ENCODE results near the gene ADARB2.

ADARB2 gene

DNA sequence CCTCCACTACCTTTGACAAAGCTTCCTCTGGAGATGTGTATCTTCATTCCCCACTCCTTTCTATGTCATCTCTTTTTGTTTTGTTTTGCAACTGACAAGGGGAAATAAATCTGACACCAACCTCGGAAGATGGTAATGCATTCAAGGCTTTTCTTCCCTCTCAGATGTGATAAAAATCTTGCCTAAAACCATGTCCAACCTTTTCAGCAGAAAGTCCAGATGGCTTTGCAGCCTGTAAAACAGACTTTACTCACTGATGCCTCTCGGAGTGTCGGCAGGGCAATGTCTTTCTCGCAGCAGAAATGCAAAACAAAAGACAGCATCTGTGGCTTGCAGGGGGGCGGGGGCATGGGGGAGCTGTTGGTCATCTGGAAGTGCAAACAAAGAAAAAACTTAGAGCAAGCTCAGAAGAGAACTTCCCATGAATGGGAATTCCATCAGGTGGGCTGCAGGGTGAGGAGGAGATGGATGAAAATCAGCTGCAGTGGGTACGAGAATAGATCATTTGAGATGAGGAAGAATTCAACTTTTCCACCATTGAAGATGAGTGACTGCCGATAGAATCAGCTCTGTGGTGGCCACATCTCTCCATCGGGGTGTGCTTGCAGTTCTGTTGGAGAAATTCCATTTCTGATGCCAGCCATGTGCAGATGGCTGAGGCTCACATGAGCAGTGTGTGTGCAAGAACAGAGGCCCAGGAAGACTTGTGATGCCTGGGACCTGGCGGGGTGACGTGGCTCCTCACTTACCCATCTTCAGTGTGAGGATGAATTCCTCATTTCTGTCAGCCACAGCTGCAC, 443.5 kb downstream of the ADARB2 start:
- no peak for DNase-seq

DNA sequence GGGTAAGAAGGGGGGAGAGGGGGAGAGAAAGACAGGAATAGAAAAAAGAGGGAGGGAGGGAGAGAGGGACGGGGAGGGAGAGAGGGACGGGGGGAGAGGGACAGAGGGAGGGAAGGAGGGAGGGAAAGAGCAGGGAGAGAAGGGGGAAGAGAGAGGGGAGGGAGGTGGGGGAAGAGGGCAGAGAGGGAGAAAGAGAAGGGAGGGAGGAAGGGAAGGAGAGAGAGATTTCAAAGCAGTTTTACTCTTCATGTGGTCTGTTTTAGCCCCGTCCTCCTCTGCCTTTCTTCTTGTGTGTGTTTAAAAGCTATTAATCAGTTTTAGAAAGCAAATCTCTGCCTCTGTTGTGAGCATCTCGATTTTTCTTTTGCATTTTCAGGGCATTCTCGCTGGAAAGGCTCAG, 444.2 kb downstream of the ADARB2 start:
- no peak for DNase-seq

- no peak for DNase-seq
Measured at GRCh38 chr10:1292611-1293031, 444.7 kb downstream of the ADARB2 start.

DNA sequence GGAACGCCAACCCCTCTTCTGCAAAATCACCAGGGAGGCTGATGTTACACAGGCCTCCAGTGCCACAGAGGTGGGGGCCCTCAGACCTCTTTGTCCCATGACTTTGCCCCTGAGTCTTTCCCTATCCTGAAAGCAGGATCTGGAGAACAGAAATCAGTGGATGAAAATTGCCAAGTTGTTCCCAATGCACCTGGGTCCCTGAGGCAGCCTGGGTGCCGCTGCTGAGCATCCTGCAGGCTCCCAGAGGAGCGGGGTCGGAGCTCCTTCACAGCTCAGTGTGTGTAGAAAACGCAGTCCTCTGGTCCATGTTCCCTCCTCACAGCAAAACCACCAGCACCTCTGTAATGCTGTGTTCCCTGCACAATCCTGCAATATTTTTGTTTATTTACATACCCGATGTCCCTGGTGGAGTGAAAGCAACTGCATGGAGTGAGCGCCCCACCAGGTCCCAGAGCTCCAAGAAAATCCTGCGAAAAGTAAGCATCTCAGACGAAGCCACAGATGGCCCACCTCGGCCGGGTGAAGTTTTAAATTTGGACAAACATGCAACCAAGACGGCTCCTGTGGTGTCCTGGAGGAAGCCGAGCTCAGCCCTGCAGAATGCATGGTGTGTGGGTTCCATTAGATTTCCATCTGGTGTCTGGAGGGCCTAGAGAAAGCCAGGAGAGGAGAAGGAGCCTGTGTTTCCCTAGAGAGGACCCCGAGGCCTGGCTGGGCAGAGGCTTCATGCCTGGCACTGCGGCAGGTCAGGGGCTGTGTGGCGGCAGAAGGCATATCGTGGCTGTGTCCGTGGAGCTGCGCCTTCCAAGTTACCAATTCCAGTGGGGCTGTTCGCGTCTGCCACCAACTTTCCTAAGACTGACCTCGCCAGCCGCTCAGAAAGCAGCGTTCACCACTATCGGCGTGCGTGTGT, 445.9 kb downstream of the ADARB2 start:
- no peak for DNase-seq

GRCh38 chr10:1290071-1290471, 447.3 kb downstream of the ADARB2 start:
- DNase-seq: no peak

DNA sequence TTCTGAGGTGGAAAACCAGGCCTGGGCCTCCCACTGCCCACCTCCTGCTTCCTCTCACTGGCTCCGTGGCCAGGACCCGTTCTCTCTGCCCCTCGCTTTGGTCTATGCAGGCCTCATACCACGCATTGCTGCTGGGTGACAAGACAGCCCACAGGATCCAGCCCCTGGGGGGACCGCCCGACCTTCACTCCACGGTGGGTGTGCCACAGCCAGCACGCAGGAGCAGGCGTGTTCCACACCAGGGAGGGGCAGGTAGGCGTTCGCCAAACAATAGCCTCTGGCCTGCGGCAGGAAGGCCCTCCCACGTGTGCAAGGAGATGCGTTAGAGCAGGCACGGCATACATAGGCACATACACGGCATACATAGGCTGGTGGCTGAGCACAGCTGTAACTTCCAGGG, 447.7 kb downstream of the ADARB2 start:
- DNase-seq: no peak

GRCh38 chr10:1287971-1288401, 449.3 kb downstream of the ADARB2 start:
- DNase-seq: no peak

DNA sequence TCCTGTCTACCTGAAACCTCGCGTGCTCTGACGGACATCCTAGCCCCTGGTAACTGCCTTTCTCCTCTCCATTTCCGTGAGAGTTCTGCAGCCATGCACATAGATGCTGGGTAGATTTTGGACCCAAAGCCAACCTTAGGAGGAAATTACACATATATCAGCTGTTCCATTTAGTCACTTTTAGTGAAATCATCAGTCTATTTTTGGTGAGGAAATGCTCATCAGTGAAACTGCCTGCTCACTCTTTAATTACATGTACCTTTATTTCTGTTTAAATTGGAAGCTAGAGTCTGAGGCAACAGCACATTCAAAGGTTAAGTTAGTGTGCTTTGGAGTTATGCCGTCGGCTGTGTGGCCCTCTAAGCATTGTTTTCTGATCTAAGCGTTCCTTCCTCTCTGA, 449.8 kb downstream of the ADARB2 start:
- no peak for DNase-seq

DNA sequence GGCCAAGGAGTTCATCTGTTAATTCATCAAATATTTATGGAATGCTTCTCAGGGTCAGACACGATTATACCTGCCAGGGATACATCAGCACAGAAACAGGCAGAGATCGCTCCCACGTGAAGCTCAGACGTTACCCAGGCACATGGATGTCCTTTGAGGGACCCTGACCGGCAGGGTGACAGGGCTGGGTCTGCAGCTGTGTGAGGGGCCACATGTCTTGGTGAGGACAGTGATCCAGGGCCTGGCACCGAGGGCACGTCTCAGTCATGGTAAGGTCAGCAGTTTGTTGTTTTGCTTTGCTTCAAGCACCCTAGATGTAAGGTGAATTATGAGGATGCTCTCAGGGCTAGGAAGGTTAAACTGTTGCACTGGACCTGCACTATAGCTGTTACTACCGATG, 453.2 kb downstream of the ADARB2 start:
- no peak for DNase-seq

GRCh38 chr10:1281405-1281782, 455.9 kb downstream of the ADARB2 start:
- DNase-seq: no peak

DNA sequence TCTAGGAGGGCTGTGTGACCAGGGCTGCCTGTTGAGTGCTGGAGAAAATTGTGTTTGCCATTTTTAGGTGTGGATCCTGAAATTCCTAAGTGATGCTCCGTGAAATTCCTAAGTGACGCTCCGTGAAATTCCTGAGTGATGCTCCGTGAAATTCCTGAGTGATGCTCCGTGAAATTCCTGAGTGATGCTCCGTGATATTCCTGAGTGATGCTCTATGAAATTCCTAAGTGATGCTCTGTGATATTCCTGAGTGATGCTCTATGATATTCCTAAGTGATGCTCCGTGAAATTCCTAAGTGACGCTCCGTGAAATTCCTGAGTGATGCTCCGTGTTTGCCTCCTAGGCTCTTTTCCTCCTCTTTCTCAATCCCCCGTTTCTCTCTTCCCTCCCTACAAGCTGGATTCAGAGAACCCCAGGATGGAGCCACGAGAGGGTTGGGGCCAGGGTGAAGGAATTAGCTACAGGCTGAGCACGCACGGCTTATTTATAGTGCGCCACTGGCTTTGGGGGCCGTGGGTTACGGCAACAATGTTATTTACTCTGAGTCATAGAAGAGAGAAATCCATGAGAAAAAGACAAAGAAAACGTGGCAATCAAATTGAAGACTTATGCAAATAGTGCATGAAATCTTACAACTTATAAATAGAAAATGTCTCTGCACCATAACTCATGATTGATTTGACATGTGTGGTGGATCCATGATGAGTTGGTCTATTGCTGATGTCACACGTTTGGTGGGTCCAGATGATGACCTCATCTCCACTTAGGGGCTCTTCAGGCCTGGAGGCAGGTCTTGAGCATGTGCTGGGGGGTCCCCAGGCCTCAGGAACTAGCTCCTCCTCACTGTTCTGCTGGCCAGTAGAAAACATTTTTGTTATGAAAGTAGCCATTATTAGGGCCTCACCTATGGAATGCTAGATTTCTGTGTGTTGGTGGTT, 456.6 kb downstream of the ADARB2 start:
- DNase-seq: no peak

DNA sequence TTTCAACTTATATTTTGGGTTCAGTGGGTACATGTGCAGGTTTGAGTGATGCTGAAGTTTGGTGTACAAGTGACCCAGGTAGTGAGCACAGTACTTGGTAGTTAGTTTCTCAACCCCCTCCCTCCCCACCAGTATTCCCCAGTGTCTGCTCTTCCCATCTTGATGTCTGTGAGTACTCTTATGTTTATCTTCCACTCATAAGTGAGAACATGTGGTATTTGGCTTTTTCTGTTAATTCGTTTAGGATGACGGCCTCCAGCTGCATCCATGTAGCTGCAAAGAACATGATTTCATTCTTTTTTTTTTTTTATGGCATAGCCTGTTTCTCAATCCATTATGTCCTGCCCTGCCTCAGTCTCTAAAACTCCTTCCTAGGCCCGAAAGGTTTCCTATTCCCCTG, 459.0 kb downstream of the ADARB2 start:
- no peak for DNase-seq

GRCh38 chr10:1274701-1275544, 462.4 kb downstream of the ADARB2 start:
- no peak for DNase-seq

GRCh38 chr10:1274111-1274661, 463.1 kb downstream of the ADARB2 start:
- DNase-seq: no peak

DNA sequence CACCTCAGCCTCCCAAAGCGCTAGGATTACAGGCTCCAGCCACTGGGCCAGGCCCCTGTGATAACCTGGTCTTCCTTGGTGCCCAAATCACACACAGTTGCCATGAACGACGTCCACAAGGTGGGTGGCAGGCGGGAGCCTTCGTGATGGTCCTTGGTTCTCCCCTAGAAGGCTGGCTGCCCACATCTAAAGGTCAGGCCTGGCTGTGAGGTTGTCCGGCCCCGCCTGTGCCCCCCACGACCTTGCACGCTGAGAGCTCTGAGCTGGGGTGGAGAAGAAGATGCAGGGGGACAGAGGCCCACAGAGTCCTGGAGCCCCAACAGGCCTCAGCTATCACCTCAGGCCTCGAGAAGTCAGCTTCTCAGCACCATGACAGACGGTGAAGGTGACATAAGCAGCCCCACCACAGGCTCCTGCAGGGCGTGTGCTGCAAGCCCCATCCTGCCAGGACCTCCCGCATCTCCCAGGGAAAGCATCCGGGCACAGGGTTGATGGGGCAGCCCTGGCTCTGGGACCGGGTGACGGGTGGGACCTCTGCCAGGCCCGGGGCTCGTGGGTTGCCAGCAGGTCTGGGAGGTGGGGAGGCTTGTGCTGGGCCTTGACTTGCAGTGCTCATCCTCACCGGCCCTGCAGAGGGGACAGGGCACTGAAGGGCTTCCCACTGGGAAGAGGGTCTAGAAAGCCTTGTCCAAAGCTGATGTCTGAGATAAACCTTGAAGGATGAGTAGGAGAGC, 463.8 kb downstream of the ADARB2 start:
- DNase-seq: no peak

GRCh38 chr10:1272777-1273161, 464.6 kb downstream of the ADARB2 start:
- DNase-seq: no peak

GRCh38 chr10:1272079-1272776, 465.1 kb downstream of the ADARB2 start:
- DNase-seq: no peak

- DNase-seq: no peak
Measured at GRCh38 chr10:1270906-1271305, 466.4 kb downstream of the ADARB2 start.

GRCh38 chr10:1270490-1270889, 466.8 kb downstream of the ADARB2 start:
- DNase-seq: no peak

GRCh38 chr10:1268831-1269230, 468.5 kb downstream of the ADARB2 start:
- no peak for DNase-seq
